ENCODE measurements around the gene KIF5A.
"Not testable (repeated sequence)": the region's sequence is repeated elsewhere in the genome, so short reads cannot be mapped to it uniquely, and the experiment has no call there.

Gene KIF5A

DNA sequence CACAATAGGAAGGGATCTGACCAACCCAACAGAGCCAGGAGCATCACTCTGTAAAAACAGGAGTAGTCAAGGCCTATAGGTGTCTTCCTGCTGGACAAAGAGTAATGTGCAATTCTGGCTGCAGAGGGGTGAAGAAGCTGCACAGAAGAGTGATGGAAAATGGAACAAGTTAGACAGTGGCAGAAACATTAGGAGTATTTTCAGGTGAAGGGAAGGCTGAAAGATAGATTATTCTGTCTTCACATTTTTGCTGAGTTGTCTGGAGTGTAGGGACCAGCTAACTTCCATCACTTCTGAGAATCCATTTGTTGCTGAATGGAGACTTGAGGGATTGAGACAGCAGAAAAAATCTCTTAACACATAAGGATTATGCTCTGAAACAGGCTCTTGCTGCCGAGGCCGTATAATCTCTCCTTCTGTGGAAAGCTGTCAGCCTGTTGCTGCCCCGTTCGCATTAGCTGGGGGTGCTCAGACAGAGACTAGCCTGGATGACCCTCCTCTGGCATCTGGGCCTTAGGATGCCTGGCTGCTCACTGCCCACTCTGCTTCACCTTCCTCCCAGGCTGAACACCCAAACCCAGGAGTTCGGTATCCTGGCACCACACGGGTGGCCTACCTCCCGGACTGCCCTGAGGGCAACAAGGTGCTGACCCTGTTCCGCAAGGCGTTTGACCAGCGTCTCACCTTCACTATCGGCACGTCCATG lies 58.3 kb downstream of the KIF5A start:
- no peak for DNase-seq (ENCODE audit: low spot score)

GRCh38 chr12:57609101-57609780 lies 59.4 kb downstream of the KIF5A start:
- no peak for DNase-seq (ENCODE audit: low spot score)

GRCh38 chr12:57609781-57610553 lies 60.1 kb downstream of the KIF5A start:
- DNase-seq (ENCODE audit: low spot score), result no peak

- no peak for DNase-seq (ENCODE audit: low spot score)
Observed at GRCh38 chr12:57610554-57611107, 60.8 kb downstream of the KIF5A start.

- DNase-seq (ENCODE audit: low spot score), result no peak
Observed at GRCh38 chr12:57611108-57611826, 61.4 kb downstream of the KIF5A start, which contains the start of gene ARHGEF25. ARHGEF25 (plus strand) TSS chr12:57611435; CDS start chr12:57611895, 460 bp downstream.

DNA sequence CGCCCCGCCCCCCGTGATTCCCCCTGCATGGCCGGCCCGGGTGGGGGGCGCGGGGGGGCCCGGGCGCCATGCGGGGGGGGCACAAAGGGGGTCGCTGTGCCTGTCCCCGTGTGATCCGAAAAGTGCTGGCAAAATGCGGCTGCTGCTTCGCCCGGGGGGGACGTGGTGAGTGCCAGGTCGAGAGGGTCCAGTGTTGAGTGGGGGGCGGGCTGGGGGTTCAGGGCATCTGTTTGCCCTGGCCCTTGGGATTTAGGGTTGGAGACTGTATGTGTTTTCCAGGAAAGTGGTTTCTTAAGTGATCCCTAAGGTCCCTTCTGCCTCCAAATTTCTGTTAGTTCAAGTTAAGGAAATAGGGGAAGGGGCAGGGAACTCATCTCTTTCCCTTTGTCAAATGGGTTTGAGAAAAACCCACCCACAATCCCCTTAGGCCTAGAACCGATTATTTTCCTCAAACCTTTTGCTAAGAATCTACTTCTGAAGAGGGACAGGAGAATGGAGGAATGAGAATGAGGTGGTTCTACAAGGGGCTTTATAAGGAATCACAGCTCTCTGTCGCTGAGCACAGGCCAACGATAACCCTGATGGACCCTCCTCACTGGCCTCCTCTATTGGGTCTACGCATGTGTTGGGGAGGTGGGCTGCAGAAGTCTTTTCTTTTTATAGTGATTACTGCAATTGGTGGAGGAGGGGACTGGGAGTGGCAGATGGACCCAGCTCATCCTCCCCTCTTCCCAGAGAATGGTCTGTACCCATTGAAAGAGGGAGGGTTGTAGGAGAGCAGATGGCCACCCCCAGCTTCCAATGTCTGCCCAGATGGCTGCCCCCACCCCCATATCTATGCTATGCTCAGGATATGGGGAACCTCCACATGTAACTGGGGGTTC lies 62.2 kb downstream of the KIF5A start:
- no peak for DNase-seq (ENCODE audit: low spot score)

DNA sequence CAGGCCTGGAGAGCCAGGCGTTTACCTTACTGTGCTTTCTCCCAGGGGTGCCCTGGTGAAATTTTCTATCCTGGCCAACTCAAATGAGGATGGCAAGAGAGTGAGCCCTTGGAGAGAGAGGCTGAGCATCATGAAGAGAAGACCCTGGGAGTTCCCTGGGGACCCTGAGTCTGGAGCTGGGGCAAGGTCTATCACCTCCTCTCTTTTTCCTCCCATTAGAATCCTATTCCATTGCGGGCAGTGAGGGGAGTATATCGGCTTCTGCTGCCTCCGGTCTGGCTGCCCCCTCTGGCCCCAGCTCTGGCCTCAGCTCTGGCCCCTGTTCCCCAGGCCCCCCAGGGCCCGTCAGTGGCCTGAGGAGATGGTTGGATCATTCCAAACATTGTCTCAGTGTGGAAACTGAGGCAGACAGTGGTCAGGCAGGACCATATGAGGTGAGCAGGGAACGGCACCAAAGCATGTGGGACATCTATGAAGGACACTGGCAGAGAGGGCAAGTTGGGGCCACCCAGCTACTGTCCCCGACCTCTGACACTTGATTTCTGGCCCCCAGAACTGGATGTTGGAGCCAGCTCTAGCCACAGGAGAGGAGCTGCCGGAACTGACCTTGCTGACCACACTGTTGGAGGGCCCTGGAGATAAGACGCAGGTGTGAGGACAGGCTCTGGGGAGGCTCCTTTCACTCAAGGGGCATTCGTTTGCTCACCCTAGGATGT lies 63.0 kb downstream of the KIF5A start:
- DNase-seq (ENCODE audit: low spot score), result no peak

DNA sequence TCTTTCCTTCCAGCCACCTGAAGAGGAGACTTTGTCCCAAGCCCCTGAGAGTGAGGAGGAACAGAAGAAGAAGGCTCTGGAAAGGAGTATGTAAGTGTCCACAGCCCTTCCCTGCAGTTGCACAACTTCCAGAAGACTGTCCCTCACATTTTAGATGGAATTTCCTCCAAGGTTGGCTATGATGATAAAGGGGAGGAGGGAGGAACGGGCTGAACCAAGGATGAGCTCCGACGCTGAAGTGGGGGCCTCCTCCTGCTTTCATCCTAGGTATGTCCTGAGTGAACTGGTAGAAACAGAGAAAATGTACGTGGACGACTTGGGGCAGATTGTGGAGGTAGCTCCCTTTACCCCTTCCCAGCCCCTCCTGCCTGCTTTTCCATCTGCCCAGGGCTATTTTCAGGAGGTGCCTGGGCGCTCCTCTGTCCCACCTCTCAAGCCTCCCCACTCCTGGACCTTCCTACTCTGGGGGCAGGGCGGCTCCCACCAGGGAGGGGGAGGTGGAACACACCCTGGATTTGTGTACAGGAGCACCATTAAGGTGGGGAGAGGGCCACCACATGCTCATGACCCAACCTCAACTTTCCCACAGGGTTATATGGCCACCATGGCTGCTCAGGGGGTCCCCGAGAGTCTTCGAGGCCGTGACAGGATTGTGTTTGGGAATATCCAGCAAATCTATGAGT lies 63.7 kb downstream of the KIF5A start:
- no peak for DNase-seq (ENCODE audit: low spot score)

DNA sequence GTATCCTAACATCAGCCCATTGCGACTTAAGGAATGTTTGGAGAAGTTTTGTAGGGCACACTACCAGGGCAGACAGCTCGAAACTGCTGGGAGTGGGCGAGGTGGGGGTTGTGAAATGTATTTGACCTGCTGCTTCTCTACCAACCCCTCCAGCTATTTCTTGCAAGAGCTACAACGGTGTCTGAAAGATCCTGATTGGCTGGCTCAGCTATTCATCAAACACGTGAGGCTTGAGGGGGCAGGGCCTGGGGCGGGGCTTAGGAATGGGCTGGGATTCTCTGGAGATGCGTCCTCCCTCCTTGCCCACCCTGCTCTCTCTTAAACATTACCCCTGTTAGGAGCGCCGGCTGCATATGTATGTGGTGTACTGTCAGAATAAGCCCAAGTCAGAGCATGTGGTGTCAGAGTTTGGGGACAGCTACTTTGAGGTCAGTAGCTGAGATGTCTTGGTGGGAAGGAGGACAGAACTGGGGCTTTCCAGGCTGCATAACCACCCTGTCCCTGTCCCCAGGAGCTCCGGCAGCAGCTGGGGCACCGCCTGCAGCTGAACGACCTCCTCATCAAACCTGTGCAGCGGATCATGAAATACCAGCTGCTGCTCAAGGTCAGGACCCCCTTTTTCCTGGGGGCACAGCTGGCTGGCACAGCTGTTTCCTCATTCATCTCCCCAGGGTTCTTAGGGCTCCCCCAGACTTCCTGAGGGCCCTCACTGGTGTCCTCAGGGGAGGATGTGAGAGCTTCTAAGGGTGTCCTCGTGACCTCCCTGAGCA lies 64.5 kb downstream of the KIF5A start:
- DNase-seq (ENCODE audit: low spot score), result no peak

DNA sequence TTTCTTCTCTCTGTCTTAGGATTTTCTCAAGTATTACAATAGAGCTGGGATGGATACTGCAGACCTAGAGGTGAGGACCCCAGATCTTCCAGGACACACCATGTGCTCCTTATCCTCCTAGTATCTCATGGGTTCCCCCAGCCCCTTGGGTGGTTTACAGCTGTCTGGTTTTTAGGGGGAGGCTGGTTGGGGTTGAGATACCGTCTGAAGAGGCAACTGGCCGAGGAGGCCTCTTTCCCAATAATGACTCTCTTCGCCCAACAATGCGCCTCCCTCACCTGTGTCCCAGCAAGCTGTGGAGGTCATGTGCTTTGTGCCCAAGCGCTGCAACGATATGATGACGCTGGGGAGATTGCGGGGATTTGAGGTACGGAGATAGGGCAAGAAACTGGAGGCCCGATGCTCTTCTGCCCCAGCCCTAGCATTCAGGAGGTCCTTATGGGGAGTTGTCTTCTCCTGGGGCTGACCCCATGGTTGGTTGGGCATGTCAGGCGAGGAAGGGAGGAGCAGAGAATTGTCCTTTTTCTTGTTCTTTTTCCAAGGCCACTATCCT lies 65.2 kb downstream of the KIF5A start:
- DNase-seq (ENCODE audit: low spot score), result no peak

GRCh38 chr12:57615637-57616036 lies 65.8 kb downstream of the KIF5A start:
- no peak for DNase-seq (ENCODE audit: low spot score)

GRCh38 chr12:57616383-57617101 lies 66.7 kb downstream of the KIF5A start:
- DNase-seq (ENCODE audit: low spot score), result no peak

GRCh38 chr12:57617942-57618341 lies 68.1 kb downstream of the KIF5A start:
- DNase-seq (ENCODE audit: low spot score), result no peak

DNA sequence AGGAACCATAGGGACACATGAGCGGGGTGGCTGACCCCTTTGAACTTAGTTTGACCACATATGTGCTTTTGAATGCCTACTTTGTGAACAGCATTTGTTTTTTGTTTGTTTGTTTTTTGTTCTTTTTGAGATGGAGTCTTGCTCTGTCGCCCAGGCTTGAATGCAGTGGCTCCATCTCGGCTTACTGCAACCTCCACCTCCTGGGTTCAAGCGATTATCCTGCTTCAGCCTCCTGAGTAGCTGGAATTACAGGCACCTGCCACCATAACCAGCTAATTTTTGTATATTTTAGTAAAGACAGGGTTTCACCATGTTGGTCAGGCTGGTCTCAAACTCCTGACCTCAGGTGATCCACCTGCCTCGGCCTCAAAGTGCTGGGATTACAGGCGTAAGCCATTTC lies 68.6 kb downstream of the KIF5A start:
- DNase-seq (ENCODE audit: low spot score), result not testable (repeated sequence)

DNA sequence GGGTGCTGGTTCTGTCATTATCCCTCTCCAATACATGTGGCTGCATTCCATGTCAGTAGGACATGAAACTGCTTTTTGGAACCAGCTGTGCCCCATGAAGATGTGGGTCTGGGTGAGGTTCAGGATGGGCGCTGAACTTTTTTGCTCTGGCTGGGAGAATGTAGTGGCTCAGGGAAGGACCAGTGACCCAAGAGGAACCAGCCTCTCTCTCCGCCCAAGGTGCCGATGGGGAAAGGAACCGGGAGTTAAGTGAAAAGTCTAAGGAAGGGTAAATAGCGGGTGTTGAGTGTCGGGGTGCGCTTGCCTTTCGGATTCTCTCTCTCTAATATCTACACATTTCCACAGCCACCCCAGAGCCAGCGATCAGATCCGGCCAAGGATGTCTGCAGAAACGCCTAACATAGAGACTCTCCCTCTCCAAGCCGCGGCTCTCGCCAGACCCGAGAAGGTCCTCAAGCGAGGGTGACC lies 69.2 kb downstream of the KIF5A start:
- DNase-seq (ENCODE audit: low spot score), result no peak

- no peak for DNase-seq (ENCODE audit: low spot score)
Observed at GRCh38 chr12:57619434-57620244, 69.8 kb downstream of the KIF5A start.

Measured in hematopoietic multipotent progenitor cell treated with erythropoietin and hydrocortisone succinate and interleukin-3 and kit ligand, for 15 days (in vitro differentiated cells).